Activated CD8-positive, alpha-beta memory T cell treated with anti-CD3 and anti-CD28 coated beads for 36 hours (primary cell): ENCODE measurements around the gene MAP3K7CL. TPM values are rescaled to one million over a fixed set of nuclear protein-coding genes. Genes with fewer than 3 reads are reported as not detected.
"Not testable (repeated sequence)": the region's sequence is repeated elsewhere in the genome, so short reads cannot be mapped to it uniquely, and the experiment has no call there.

Experiments used
- CTCF ChIA-PET: fragments of 350-600 bp; sonication (Branson Sonifier 250); formaldehyde crosslinking; loops from one replicate; lab custom pipeline; 2021; ENCODE audit warnings: antibody characterized with exemption; lab: Charles Lee
- POLR2A ChIA-PET: fragments of 350-600 bp; sonication (Branson Sonifier 250); formaldehyde crosslinking; loops from one replicate; lab custom pipeline; 2021; ENCODE audit warnings: antibody characterized with exemption; lab: Charles Lee
- total RNA-seq, 2 experiments: library from RNA; stranded (reverse); gene quantifications; one replicate each; pipeline ENCODE4 v1.2.3, GENCODE V29; 2021

MAP3K7CL gene
- total RNA-seq, 2 experiments from 2014 or later: 4.3 to 5.5 TPM

GRCh38 chr21:29162825-29163224, 32.4 kb downstream of the MAP3K7CL start:
- POLR2A ChIA-PET: not testable (repeated sequence)

DNA sequence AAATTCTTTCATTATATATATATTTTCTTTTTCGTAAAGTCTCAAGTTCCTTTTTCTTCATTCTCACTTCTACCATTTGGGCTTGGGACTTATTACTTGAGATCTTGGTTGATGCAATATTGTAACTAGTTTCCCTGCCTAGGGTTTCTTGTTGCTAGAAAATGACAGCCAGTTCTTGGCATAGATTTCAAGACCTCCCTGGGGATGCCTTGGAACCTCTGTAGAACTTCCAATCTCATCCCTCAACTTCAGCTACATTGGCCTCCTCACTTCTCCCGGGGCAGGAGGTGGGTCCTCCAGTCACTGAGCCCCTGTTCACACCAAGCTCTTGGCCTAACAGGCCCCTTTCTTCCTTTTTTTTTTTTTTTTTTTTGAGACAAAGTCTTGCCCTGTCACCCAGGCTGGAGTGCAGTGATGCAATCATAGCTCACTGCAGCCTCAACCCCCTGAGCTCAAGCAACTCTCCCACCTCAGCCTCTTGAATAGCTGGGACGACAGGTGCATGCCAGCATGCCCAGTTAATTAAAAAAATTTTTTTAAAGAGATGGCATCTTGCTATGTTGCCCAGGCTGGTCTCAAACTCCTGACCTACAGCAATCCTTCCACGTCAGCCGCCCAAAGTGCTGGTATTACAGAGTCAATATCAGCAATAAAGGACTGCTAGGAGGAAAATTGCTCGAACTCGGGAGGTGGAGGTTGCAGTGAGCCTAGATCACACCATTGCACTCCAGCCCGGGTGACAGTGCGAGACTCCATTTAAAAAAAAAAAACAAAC, 33.1 kb downstream of the MAP3K7CL start:
- POLR2A ChIA-PET: no interaction called here
- CTCF ChIA-PET: interaction anchor here (0.6 to 1.6 kb wide), 4 partner anchors 69 to 209 kb away, joined by 3 to 4 read pairs (median 3); no protein-coding TSS in a partner anchor

More at GRCh38 chr21:29162825-29163224, 32.4 kb downstream of the MAP3K7CL start:
- CTCF ChIA-PET: not testable (repeated sequence)

DNA sequence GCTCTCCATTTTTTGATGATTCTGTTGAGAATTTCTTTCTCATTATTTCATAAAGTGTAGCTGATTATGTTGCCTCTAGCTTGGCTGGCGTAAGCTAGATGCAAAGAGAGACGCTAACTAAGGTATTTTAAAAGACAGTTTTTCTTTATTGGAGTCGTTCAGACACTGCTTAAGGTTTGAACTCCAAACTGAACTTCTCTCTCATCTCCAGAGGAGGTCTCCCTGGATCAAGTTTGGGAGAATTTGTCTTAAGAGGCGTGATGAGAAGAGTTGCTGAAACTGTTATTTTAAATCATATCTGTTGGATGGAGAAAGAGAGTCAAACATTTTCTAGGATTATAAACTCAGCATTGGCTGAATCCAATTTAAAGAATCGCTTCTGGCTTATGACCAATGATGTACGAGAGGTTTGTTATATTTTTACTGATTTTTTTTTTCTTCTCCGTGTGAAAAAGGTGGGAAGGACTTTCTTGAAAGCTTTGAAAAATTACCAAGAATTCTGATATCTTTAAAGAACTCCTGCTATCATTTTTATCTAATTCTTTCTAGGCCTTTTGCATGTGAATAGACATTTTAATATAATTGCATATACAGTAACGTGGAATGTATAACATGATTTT, 34.0 kb downstream of the MAP3K7CL start:
- ChIA-PET POLR2A (no interaction called here), CTCF (interaction anchor here (0.7 to 1.6 kb wide), 2 partner anchors 134 to 208 kb away, joined by 3 read pairs; no protein-coding TSS in a partner anchor)

DNA sequence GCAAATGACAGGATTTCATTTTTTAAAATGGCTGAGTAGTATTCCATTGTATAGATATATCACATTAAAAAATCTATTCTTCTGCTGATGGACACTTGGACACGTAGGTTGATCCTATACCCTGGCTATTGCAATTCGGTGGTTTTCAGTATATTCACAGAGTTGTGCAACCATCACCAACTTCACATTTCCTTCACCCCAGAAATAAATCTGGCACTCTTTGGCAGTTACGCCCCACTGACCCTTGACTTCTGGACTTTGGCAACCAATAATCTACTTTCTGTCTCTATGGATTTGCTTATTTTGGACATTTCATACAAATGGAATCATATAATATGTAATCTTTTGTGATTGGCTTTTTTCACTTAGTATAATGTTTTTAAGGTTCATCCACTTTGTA, 35.9 kb downstream of the MAP3K7CL start:
- CTCF ChIA-PET: no interaction called here

DNA sequence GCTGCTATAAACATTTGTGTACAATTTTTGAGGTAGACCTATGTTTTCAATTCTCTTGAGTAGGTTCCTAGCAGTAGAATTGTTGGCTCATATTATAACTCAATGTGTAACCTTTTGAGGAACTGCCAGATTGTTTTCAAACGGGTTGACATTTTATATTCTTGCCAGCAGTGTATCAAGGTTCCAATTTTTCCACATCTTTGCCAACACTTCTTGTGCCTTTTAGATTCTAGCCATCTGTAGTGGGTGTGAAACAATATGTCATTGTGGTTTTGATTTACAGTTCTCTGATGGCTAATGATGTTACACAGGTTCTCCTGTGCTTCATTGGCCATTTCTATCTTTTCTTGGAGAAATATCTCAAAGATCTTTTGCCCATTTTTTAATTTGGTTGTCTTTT, 36.4 kb downstream of the MAP3K7CL start:
- ChIA-PET POLR2A (no interaction called here), CTCF (no interaction called here)

More for the DNA sequence above, 35.9 kb downstream of the MAP3K7CL start:
- POLR2A ChIA-PET: no interaction called here

GRCh38 chr21:29167481-29167880, 37.0 kb downstream of the MAP3K7CL start:
- CTCF ChIA-PET, POLR2A ChIA-PET: not testable (repeated sequence)

DNA sequence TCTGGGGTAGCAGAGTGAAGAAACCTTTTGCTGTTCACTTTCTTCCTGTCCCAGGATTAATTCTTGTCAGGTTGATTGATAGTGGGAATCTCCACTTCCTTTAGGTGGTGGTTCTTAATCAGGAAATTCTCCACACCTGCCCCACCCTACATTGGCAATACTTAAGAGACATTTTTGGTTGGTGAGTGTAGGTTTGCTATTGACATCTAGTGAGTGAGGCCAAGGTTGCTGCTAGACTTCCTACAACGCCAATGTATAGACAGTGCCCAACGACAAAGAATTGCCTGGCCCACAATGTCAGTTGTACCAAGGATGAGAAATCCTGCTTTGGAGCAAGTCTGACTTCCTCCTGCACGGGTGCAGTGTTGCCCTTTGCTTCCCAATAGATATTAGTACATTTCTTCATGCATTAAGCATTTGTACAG, 38.5 kb downstream of the MAP3K7CL start:
- ChIA-PET CTCF (no interaction called here), POLR2A (no interaction called here)

- ChIA-PET POLR2A (no interaction called here), CTCF (interaction anchor here (0.6 kb wide), 1 partner anchor 1505 kb away, joined by 4 read pairs; no protein-coding TSS in a partner anchor)
Observed at GRCh38 chr21:29170944-29171343, 40.5 kb downstream of the MAP3K7CL start.

DNA sequence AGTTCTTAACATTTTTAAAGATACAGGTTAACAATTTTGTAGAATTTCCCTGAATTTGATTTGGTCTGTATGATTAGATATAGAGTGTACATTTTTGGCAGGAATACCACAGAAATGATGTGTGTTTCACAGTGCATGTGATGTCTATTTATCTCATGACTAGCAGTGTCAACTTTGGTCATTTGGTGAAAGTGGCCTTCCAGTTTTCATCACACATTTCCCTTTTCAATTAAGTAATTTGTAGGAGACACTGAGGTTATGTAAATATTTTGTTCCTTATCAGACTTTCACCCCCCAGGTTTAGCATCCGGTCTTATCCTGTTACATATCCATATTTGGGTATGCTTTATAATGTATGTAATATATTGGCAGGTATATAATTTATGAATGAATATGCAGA, 41.8 kb downstream of the MAP3K7CL start:
- ChIA-PET CTCF (no interaction called here), POLR2A (no interaction called here)

- ChIA-PET POLR2A (no interaction called here), CTCF (no interaction called here)
Observed at GRCh38 chr21:29174607-29175013, 44.2 kb downstream of the MAP3K7CL start.

DNA sequence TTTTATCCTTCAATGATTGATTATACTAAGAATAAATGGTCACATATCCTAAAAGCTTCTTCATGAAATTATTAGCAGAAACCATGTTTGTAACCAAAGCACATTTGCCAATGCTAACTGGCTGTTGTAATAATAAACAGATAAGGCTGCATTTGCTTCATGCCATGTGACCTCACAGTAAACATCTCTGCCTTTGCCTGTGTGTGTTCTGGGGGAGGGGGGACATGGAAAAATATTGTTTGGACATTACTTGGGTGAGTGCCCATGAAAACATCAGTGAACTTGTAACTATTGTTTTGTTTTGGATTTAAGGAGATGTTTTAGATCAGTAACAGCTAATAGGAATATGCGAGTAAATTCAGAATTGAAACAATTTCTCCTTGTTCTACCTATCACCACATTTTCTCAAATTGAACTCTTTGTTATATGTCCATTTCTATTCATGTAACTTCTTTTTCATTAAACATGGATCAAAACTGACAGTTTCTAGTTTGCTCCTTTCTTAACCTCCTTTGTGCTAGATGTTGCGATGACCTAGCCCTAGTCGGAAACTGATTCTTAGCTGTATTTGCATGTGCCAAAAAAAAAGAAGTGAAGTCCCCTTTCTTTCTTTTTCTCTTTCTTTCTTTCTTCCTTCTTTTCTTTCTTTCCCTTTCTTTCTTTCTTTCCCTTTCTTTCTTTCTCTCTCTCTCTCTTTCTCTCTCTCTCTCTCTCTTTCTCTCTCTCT, 45.1 kb downstream of the MAP3K7CL start:
- CTCF ChIA-PET: no interaction called here

DNA sequence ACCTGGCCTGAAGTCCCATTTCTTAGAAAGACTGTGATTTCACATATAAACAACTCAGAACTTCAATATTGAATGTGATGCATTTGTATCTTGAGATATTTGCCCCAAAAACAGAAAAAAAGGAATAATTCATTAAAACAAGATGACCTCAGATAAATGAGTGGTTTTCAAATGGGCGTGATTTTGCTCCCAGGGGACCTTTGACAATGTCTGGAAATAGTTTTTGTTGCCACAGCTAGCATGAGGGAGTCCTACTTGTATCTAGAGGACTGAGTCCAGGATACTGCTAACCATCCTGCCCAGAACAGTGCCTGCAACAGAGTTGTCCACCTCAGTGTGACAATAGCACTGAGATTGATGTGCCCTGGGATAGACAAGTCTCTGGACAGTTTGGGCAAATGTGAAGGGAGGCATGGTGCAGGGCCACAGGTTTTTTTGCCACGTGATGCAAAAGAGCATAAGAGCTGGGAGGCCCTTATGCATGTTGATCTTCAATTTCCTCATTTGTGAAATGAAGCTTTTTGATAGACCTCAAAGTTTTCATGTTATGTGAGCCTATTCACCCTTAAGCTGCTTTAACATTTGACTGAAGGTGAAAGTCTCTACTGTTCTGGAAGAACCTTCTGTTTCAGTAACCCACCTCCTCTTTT, 46.2 kb downstream of the MAP3K7CL start:
- ChIA-PET CTCF (no interaction called here), POLR2A (no interaction called here)

More for the DNA sequence above, 45.1 kb downstream of the MAP3K7CL start:
- POLR2A ChIA-PET: no interaction called here

DNA sequence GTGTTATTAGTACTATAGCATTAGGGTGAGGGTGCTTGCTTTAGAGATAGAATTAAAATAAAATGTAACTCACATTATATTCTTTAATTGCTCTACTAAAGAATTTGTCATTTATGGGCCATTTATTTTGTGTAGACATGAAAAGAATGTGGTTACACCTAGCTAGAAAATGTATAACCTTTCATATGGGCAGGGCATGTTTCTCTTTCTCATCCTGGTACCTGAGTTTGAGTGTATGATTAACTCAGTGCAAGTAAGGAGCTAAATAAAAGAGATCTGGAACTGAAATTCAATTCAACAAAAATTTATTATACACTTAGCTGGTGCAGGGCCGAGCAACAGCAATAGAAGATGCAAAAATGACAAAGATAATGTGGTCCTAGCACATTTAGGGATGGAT, 47.4 kb downstream of the MAP3K7CL start:
- ChIA-PET POLR2A (no interaction called here), CTCF (interaction anchor here (0.6 kb wide), 1 partner anchor 723 kb away, joined by 3 read pairs; no protein-coding TSS in a partner anchor)

GRCh38 chr21:29178926-29179325, 48.5 kb downstream of the MAP3K7CL start:
- CTCF ChIA-PET: no interaction called here
- POLR2A ChIA-PET: no interaction called here

DNA sequence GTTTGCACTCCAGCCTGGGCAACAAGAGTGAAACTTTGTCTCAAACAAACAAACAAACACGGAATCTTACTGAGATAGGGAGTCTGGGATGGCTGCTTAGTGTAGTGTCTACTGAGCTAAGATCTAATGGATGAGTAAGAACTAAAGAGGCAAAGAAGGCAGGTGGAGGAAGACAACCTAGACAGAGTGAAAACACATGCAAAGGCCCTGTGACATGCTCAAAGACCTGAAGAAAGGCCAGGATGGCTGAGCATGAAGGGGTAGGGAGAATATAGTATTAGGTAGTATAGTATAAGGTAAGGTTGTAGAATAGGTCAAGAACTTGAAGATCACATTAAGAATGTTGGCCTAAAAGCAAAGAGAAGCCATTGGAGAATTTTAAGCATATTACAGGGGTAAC, 49.1 kb downstream of the MAP3K7CL start:
- ChIA-PET POLR2A (no interaction called here), CTCF (no interaction called here)

DNA sequence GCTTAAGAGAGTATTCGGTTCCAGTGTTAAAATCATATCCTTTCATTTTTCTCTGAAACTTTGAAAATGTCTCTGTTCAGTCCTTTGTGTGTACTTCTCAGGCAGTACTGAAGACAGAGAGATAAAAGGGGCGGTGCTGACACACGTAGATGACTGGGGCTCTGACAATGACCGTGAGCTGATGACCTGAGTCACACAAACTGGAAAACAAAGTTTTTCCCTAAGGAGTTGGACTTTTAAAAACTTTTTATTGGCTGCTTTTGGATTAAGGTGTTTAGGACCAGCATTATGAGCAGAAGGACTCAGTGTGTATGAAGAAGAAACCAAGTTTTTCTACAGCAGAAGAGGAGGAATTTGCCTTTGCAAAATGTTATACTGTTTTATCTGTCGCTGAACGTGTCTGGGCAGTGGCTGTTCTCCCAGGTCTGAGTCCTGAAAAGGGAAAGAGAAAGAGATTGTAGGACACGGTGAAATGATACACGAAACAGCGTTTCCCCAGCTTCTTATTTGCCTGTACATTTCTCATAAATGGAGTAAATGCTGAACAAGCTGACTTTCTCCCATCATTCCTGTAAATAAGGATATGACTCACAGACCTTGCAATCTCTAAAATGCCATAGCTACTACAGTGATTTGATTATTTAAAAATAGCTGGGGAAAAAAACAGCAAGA, 51.5 kb downstream of the MAP3K7CL start:
- ChIA-PET CTCF (no interaction called here), POLR2A (interaction anchor here (0.6 kb wide), 1 partner anchor 165 kb away, joined by 3 read pairs; no protein-coding TSS in a partner anchor)

GRCh38 chr21:29182691-29183092, 52.2 kb downstream of the MAP3K7CL start:
- CTCF ChIA-PET: no interaction called here

GRCh38 chr21:29184037-29184436, 53.6 kb downstream of the MAP3K7CL start:
- POLR2A ChIA-PET: no interaction called here

More at GRCh38 chr21:29182691-29183092, 52.2 kb downstream of the MAP3K7CL start:
- POLR2A ChIA-PET: no interaction called here

DNA sequence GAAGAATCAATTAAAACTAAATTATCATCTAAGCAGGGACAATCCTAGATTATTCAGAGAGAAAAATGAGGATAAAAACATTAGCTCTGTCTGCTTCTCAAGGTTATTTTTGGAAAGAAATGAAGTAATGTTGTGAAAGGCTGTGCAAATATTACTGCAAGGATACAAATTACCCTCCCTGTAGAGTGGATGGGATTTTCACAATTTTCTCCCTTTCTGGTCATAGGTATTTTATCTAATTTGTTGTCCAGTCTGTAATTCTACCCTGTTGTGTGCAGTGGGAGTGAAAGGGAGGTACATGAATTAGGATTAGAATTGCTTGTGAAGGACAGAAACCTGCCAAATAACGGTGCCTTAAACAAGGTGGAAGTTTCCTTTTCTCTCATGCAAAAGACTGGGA, 54.7 kb downstream of the MAP3K7CL start:
- POLR2A ChIA-PET: no interaction called here
- CTCF ChIA-PET: no interaction called here

More at GRCh38 chr21:29184037-29184436, 53.6 kb downstream of the MAP3K7CL start:
- CTCF ChIA-PET: no interaction called here
